ENCODE results near the gene PRPSAP1.
A peak's percentile ranks its signal among the peaks of the same experiment; 100 is the strongest.

The PRPSAP1 gene, protein sequence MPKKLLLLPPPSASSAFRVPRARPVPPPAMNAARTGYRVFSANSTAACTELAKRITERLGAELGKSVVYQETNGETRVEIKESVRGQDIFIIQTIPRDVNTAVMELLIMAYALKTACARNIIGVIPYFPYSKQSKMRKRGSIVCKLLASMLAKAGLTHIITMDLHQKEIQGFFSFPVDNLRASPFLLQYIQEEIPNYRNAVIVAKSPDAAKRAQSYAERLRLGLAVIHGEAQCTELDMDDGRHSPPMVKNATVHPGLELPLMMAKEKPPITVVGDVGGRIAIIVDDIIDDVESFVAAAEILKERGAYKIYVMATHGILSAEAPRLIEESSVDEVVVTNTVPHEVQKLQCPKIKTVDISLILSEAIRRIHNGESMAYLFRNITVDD

DNA sequence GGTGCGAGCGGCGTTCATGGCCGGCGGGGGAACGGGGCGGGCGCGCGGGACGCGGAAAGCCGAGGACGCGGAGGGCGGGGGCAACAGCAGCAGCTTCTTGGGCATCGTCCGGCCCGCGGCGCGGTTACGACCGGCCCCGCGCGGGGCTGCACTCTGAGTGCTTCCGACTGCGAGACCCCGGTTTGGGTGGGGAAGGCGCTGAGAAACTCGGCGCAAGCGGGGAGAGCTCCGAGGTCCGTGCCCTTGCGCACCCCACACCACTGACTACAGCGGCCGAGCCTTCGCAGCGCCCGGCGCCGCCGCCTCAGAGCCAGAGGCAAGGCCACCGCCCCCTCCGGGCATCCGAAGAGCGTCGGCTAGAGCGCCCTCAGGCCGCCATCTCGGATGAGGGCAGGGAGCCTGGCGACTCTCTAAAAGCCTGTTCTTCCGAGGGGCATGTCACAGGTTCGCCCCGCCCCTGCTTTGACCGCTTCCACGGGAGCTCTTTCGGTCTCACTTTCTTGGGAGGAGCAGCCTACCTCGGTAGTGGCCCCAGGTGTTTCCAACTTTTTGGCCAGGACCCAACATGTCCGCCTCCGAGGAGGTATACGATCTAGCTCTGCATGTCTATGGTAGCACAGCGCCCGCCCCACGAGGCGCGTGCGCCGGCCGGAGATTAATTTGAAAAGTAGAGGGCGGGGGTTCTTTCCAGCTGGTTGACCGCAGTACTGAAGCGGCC is at the start of gene PRPSAP1:
PRPSAP1 (minus strand) TSS at position 318 of the 718 bp plus-strand sequence; CDS start at position 105, 213 bp downstream.
- peak; percentile 92 for DNase-seq (ENCODE audit: low spot score)

DNA sequence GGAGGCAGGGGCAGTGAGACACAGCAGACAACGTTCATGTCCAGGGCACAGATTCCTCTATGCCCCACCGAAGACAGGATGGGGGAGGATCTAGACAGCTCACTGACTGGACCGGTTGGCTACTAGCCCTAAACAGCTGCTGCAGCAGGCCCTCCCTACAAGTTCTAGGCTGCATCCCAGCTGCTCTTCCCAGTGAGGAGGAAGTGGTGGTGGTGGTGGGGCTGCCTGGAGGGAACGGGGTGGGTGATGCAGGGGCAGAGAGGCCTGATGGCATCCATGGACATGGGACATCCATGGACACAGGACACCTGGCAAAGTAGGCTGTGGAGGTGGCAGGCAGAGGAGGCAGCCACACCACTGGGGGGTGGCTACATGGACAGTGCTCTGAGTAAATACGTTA is 49.0 kb upstream of the PRPSAP1 start:
- no peak for DNase-seq (ENCODE audit: low spot score)

DNA sequence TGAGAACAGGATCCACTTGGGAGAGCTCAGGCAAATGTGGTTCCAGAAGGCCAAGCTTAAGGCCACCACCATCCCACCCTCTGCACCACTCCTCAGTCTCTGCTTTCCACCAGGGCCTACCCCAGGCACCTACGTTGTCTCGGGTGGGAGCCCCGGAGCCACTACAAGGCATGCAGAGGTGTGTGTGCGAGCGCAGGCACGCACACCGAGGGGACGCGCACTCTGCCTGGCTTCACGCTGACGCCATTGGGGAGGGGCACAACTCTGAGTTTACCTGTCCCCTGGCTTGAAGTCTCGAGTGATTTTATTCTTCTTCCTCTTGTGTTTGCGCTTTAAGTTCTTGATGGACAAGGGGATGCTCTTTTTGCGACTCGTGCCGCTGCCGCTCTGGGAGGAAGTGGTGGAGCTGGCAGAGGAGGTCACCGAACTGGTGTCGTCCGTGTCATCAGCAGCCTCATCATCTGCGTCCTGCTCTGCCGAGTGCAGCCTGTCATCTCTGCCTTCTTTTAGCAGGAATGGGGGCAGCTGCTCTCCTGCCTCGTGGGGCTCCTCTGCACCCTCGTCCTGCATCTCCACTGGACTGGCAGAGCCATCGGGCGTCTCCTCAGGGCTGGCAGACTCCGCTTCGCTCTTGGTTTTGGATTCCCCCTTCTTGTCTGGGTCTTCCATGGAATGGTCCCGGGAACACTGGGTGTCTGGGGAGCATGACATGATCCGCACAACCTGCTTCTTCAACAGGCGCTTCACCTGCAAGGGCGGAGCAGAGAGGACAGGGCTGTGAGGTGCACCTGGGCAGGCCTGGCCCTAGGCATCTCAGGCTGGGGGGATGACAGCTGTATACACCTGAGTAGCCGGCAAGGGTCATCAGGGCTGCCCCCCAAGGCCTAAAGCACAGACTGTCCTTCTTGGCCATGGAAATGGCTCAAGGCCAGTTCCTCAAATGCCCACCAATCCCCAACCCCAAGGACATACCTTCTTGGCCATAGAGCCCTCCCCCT is 45.8 kb upstream of the PRPSAP1 start:
- no peak for DNase-seq (ENCODE audit: low spot score)

DNA sequence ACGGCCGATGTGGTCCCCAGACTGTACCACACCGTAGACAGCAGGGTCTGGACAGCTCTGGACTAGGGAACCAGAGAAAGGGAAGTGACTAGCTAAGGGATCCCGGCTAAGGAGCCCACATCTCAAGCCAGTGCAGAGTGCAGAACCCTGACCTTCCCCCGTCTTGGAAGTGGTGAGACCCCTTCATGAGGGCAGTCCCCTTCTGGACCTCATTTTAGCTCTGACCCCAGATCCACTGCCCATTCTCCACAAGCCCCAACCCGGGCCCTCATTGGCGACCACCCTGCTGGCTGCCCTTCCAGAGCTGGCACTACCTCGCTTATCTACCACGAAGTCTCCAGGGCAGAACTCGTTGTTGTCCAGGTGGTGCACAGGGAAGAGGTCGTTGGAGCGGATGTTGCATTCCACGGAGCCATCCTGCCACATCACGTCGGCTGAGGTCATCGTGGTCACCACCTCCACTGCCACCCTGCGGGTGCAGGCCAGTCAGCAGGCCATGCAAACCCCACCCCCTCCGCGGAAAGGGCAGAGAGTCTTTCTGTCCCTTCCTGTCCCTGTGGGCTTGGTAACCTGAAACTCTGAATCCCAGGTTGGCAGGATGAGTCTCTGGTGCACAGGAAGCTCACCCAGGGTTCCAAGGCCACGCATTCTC is 44.9 kb upstream of the PRPSAP1 start:
- no peak for DNase-seq (ENCODE audit: low spot score)

DNA sequence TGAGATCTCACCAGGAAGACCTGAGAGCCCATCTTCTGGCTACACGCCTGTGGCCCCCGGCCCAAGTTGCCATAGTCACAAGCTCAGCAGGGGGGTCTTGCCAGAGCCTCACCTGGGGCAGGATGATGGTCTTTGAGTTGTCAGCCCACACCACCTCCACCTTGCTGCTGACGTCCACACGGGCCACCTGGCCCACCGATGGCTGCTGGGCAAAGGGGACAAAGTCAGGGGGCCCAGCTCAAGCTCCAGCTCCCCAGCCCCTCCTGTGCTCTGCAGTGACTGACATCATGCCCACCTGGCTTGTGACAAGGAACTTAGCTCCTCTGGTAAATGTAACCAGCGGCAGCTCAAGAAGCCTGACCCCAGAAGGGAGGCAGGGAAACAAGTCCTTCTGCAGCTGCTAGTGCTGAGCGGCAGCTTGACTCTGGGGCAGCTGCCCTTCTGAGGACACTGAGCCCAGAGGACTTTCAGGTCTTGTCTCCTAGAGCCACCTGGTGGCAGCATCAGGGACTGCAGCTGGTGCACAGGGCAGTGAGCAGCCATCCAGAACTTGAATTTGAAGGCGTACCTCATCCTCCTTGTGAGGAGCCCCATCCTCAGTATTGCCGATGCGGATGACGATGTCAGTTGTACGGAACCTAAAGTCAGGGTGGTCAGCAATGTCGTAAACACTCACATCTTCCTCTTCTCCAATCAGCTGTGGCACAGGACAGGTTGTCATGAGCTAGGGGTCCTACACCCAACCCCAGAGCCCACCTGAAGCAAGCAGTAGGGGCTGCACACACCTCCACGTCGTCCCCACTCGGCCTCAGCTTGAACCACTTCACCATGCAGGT is 44.2 kb upstream of the PRPSAP1 start:
- peak; percentile 87 for DNase-seq (ENCODE audit: low spot score)

DNA sequence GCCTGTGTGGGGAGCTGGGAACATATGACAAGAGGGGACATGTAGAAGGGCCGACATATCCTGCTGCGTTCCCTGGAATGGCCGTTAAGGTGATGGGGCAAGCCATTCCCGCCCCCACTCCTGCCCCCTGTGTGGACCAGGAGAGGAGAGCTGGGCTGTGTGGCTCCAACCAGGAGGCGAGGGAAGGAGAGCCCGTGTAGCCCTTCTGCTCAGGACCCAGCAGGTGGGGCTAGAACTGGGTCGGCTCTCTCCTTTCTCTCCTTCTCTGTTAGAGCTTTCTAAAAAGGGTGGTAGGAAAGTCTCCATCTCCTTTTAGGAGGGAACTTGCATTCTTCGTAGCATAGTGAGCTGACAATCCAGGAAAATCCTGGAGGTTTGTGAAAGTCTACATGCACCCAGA is 43.5 kb upstream of the PRPSAP1 start:
- no peak for DNase-seq (ENCODE audit: low spot score)

DNA sequence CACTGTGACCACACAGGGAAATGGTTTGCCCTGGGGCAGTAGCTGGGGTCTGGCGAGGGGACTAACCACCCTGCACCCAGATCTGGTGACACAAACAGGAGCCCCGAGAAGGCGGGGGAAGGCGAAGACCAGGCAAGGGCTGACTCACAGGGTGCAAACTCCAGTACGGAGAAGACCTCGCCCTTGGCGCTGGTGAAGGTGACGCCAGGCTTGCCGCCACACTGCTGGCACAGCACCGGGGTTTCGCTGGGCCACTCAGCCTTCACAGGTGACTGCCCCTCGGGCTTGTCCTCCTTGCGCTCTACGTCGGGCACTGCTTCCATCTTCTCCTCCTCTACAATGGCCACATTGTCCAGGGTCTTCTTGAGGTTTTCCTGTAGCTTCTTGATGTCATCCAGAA is 42.3 kb upstream of the PRPSAP1 start:
- no peak for DNase-seq (ENCODE audit: low spot score)

DNA sequence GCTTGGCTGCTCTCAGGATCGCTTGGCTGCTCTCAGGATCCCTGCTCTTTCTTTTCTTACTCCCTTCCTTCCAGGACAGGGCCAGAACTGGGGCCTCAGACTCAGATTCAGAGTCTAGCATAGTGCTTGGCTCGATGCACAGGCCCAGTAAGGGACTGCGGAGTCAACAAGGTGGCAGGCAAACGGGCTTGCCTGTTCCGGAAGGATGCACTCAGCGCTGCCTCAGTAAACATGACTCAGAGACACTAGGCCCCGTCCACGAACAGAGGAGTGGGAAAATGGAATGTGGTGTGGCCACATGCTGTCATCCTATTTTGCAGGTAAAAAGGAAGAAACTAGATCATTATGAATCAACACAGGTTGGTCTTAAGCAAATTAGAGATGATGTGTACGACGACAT is 40.5 kb upstream of the PRPSAP1 start:
- no peak for DNase-seq (ENCODE audit: low spot score)

DNA sequence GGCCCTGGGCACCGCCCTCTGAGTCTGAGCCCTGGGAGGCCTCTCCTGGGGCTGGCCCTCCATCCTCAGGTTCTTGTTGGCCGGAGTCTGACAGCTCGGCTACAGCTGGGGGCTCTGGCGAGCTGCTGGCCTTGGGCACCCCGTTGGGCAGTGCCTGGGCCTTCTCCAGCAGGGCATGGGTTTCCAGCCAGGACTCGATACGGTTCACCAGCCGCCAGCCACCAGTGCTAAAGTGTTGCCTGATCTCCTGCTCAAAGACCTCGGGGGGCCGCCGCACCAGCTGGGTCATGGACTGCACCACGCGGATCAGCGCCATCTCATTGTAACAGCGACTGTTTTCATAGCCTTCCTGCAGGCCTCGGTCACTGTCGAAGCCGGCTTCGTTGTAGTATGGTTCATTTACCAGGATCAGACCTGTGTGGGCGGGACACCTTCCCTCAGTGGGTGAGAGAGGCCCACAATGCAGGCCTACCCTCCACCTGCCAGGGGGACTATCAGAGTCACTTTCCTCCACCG is 37.5 kb upstream of the PRPSAP1 start:
- no peak for DNase-seq (ENCODE audit: low spot score)

DNA sequence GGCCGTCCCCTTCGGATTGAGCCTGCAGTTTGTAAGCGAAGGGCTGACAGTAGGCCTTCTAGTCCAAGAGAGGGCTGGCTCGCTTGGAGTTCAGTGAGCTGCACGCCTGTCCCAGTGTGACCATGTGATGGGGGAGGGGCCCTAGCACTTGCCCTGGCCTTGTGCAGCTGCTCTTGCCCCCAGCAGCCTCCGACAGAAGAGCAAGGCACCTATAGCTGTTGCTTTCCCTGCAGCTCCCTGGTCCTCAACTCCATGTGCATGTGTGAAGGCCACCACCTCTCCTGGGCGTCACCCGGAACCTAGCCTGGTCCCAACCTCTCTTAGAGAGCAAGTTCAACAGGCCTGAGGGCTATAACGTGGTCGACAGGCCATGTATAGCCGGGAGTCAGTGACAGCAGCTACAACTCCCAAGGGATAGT is 36.3 kb upstream of the PRPSAP1 start:
- no peak for DNase-seq (ENCODE audit: low spot score)

DNA sequence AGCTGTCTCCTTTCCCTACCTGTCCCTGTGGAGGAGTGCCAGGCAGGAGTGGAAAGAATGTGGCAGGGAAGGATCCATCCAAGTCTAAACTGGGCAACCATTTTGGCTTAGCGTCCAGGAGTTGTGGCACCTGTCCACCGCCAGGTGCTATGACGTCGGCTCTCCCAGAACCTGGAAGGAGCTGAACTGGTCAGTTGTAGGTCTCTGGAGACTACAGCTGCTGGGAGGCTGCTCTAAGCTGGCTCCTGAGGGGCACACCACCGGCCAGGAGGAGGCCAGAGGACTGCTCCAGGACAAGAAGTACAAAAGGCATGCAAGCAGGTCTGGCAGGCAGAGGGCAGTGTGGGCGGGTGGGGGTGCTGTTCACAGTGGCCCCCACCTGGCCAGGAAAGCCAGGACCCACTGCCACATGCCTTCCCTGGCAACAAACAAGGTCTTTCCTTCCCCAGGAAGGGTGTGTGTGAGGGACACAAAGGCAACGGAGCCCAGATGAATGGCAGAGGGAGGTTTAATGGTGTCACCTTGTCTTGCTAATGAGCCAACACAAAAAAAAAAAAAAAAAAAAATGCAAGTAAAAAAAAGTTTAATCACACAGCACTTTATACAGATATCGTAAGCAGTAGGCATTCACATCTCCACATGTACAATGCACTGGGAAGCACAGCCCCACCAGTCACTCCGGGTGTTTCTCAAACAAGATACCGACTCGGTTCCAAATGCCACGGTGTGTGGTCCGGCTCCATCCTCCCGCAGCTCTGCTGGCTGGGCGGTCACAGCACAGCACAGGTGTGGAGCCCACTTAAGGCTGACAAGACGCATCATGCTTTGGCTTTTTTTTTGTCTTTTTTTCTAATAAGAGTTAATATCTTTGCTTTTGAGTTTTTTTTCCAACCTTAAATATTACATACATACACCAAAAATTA is 35.5 kb upstream of the PRPSAP1 start:
- DNase-seq (ENCODE audit: low spot score), result no peak

DNA sequence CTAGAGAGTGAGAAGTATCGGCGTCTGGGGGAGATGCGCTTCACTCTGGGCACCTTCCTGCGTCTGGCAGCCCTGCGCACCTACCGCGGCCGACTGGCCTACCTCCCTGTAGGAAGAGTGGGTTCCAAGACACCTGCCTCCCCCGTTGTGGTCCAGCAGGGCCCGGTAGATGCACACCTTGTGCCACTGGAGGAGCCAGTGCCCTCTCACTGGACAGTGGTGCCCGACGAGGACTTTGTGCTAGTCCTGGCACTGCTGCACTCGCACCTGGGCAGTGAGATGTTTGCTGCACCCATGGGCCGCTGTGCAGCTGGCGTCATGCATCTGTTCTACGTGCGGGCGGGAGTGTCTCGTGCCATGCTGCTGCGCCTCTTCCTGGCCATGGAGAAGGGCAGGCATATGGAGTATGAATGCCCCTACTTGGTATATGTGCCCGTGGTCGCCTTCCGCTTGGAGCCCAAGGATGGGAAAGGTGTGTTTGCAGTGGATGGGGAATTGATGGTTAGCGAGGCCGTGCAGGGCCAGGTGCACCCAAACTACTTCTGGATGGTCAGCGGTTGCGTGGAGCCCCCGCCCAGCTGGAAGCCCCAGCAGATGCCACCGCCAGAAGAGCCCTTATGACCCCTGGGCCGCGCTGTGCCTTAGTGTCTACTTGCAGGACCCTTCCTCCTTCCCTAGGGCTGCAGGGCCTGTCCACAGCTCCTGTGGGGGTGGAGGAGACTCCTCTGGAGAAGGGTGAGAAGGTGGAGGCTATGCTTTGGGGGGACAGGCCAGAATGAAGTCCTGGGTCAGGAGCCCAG is 33.5 kb upstream of the PRPSAP1 start:
- no peak for DNase-seq (ENCODE audit: low spot score)

DNA sequence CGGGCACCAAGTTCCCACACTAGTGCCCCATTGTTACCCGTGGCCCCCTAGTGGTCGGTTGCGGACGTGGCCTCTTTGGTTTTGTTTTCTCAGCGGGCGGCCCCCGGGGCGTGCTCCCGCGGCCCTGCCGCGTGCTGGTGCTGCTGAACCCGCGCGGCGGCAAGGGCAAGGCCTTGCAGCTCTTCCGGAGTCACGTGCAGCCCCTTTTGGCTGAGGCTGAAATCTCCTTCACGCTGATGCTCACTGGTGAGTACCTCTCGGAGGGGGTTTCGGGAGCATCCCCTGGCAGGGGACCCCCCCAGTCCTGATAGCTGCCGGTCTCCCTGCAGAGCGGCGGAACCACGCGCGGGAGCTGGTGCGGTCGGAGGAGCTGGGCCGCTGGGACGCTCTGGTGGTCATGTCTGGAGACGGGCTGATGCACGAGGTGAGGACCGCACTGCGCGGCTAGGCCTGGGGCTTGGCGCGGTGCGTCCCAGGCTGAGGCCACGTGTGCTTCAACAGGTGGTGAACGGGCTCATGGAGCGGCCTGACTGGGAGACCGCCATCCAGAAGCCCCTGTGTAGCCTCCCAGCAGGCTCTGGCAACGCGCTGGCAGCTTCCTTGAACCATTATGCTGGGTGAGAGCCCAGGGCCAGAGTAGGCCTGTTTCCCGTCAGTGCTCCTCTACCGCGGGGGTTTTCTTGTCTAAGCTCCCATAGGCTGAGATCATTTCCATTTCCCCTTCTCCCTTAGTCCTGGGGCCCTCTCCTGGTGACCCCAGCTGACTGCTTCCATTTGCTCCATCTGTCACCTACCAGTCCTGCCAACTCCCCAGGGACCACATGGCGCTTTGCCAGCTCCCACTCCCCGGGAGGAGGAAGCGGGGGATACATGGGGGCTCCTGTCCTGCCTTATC is 32.4 kb upstream of the PRPSAP1 start:
- DNase-seq (ENCODE audit: low spot score), result no peak

DNA sequence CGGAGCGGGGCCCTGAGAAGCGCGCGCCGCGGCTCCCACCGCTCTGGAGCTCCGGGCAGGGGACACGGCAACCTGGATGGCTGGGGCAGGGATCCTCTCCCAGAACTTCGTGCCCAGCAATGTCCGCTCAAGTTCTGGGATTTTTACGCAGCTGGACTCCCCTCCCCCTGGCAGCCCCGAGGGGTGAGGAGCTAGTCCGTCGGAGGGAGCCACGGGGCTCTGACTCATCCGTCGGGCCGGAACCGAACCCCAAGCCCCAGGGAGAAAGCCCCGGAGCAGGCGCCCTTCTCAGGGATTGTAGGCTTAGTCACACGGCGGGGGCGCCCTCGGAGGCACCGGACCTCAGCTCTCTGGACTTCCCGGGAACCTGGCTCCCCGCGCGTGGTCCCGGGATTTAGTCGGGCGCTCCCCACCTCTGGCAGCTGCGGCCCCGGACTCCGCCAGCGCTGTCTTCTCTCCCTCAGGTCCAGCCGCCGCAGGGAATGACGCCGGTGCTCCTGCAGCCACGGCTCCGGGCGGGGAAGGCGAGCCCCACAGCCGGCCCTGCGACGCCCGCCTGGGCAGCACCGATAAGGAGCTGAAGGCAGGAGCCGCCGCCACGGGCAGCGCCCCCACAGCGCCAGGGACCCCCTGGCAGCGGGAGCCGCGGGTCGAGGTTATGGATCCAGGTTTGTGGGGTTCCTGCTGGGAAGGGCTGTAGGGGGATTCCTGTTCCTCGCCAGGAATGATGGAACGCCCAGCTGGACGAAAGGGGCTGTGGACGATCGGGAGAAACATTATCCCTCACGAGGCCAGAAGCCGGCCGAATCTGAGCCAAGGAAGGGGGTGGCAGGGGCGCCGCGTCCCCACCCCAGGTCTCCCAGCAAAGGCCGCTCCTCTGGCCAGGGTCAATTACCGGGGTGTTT is 31.5 kb upstream of the PRPSAP1 start:
- no peak for DNase-seq (ENCODE audit: low spot score)

DNA sequence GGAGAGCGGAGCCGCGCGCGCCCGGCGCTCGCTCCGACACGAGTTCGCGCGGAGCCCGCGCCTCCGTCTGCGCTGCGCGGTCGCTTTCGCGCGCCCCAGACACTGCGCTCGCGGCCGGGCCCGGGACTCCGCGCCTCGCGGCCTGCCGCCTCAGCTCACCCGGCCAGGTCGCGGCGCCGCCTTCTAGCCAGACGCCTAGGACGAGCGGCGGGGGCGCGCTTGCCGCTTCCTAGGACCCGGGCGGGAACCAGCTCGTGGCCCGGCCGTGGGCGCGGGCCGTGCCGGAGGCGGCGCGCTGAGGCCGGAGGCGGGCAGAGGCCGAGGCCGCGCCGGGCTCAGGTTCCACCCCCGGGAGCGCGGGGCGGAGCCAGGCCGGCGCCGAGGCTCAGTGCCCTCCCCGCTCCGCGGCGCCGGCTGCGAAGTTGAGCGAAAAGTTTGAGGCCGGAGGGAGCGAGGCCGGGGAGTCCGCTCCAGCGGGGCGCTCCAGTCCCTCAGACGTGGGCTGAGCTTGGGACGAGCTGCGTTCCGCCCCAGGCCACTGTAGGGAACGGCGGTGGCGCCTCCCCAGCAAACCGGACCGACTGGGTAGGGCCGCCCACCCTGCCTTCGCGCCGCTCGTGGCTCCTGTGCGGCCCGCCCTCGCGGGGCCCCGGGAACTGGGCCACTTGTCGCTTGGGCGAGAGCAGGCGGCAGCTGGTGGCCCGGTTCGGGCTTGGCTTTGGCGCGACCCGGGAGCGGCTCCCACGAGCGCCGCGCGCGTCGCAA is 30.7 kb upstream of the PRPSAP1 start, which contains the start of gene SPHK1:
SPHK1 (plus strand) TSS at position 388 of the 765 bp plus-strand sequence. CDS start 1,036 bp downstream, outside the sequence.
- no peak for DNase-seq (ENCODE audit: low spot score)
